ENCODE measurements around the gene GRK5. TPM values are rescaled to one million over a fixed set of nuclear protein-coding genes. Genes with fewer than 3 reads are reported as not detected.

Gene GRK5
- polyA plus RNA-seq, 1 donor from 2014 or later = 34.9 TPM

- no peaks in the 10 kb centered on the region for H3K79me2 ChIP-seq (replicated peaks; ENCODE audit: insufficient read depth, low read length)
- TF ChIP-seq REST (IDR thresholded peaks at IDR 0.05; ENCODE audit: borderline replicate concordance) (peak; percentile 52), RAD21 (conservative IDR thresholded peaks at IDR 0.05) (no peak), EZH2 (IDR thresholded peaks at IDR 0.05; ENCODE audit: borderline replicate concordance, insufficient read depth, low read length, poor library complexity, severe bottlenecking) (no peak), POLR2AphosphoS5 (IDR thresholded peaks at IDR 0.05) (no peak), EP300 (conservative IDR thresholded peaks at IDR 0.05; ENCODE audit: poor library complexity, severe bottlenecking) (no peak), CTCF (IDR thresholded peaks at IDR 0.05; ENCODE audit: poor library complexity, severe bottlenecking) (no peak)
- no peaks in the 10 kb centered on the region for H3K36me3 ChIP-seq (ENCODE audit: insufficient read depth, low read length)
- H3F3A ChIP-seq (ENCODE audit: insufficient read depth, low read length, poor library complexity, severe bottlenecking) = no peaks in the 10 kb centered on the region
- H3K4me2 ChIP-seq (ENCODE audit: low read length) = no peak overlapping the region
- no peaks in the 10 kb centered on the region for H4K20me1 ChIP-seq (ENCODE audit: insufficient read depth)
- peak overlapping the region; percentile 15 for H3K27ac ChIP-seq (ENCODE audit: low read length)
- no peak overlapping the region for H3K9ac ChIP-seq (ENCODE audit: low read length)
- no peaks in the 10 kb centered on the region for H3K9me3 ChIP-seq (ENCODE audit: low read length)
- no peak overlapping the region for H3K4me3 ChIP-seq (ENCODE audit: low read length)
- H2AFZ ChIP-seq (ENCODE audit: low read depth, low read length) = no peak overlapping the region
- no peaks in the 10 kb centered on the region for H3K27me3 ChIP-seq (ENCODE audit: insufficient read depth, low read depth, low read length)
- no peaks in the 10 kb centered on the region for H3K9me2 ChIP-seq (ENCODE audit: insufficient read depth, low read length)
Observed at GRCh38 chr10:119377451-119377957, 170.1 kb downstream of the GRK5 start.

GRCh38 chr10:119377958-119378736 lies 170.8 kb downstream of the GRK5 start:
- H3K27ac ChIP-seq (ENCODE audit: low read length) = peak overlapping the region; percentile 15
- H3K79me2 ChIP-seq (replicated peaks; ENCODE audit: insufficient read depth, low read length) = no peaks in the 10 kb centered on the region
- no peaks in the 10 kb centered on the region for H3K27me3 ChIP-seq (ENCODE audit: insufficient read depth, low read depth, low read length)
- TF ChIP-seq POLR2AphosphoS5 (IDR thresholded peaks at IDR 0.05) (peak; percentile 62), TAF1 (IDR thresholded peaks at IDR 0.05; ENCODE audit: low read depth) (no peak), REST (IDR thresholded peaks at IDR 0.05; ENCODE audit: borderline replicate concordance) (no peak), EZH2 (IDR thresholded peaks at IDR 0.05; ENCODE audit: borderline replicate concordance, insufficient read depth, low read length, poor library complexity, severe bottlenecking) (no peak)
- H3K4me2 ChIP-seq (ENCODE audit: low read length) = no peak overlapping the region
- H2AFZ ChIP-seq (ENCODE audit: low read depth, low read length) = no peak overlapping the region
- H3K9me3 ChIP-seq (ENCODE audit: low read length) = no peaks in the 10 kb centered on the region
- no peaks in the 10 kb centered on the region for H3F3A ChIP-seq (ENCODE audit: insufficient read depth, low read length, poor library complexity, severe bottlenecking)
- H3K36me3 ChIP-seq (ENCODE audit: insufficient read depth, low read length) = no peaks in the 10 kb centered on the region
- no peaks in the 10 kb centered on the region for H4K20me1 ChIP-seq (ENCODE audit: insufficient read depth)
- no peak overlapping the region for H3K9ac ChIP-seq (ENCODE audit: low read length)
- no peak overlapping the region for H3K4me3 ChIP-seq (ENCODE audit: low read length)
- H3K9me2 ChIP-seq (ENCODE audit: insufficient read depth, low read length) = no peaks in the 10 kb centered on the region
